CD14-positive monocyte (primary cell): Measurements from ENCODE around the gene TGFBR3. TPM values are rescaled to one million over a fixed set of nuclear protein-coding genes. Genes with fewer than 3 reads are reported as not detected.

ENCODE experiments used
- DNase-seq, 3 donors: peaks; one replicate each; pipeline ENCODE4 v3.0.0-alpha.2; 2011 to 2022
- H2AFZ ChIP-seq: 2 replicates; pipeline ENCODE4 v1.6.0; 2012; ENCODE audit warnings: mild to moderate bottlenecking, low read depth, low read length, inconsistent platforms; ENCODE audit not compliant: insufficient read depth, poor library complexity, severe bottlenecking
- H3K27ac ChIP-seq, 2 donors: 1 replicate in 1 of 2; 2 replicates in 1 of 2; pipeline ENCODE4 v1.5.1; 2012 to 2013; ENCODE audit warnings: low read length in 2 of 2, control low read depth in 1 of 2, inconsistent platforms in 1 of 2, low read depth in 1 of 2, mild to moderate bottlenecking in 1 of 2
- H3K27me3 ChIP-seq, 2 donors: one replicate each; pipeline versions ENCODE4 v1.6.0 to v1.6.1; 2011 to 2013; ENCODE audit warnings: low read length in 2 of 2; ENCODE audit not compliant: control insufficient read depth in 2 of 2, insufficient read depth in 2 of 2
- H3K36me3 ChIP-seq, 2 donors: replicated peaks in 1 of 2; 1 replicate in 1 of 2; 2 replicates in 1 of 2; pipeline versions ENCODE4 v1.5.1 to v1.6.1; 2012 to 2013; ENCODE audit warnings: low read length in 2 of 2, control low read depth in 1 of 2, inconsistent platforms in 1 of 2, mild to moderate bottlenecking in 1 of 2; ENCODE audit not compliant: insufficient read depth in 2 of 2, control insufficient read depth in 1 of 2
- H3K4me1 ChIP-seq, 2 donors: 1 replicate in 1 of 2; 2 replicates in 1 of 2; pipeline versions ENCODE4 v1.5.1 to v1.6.1; 2012 to 2013; ENCODE audit warnings: low read length in 2 of 2, control low read depth in 1 of 2, inconsistent platforms in 1 of 2, mild to moderate bottlenecking in 1 of 2, moderate library complexity in 1 of 2; ENCODE audit not compliant: insufficient read depth in 2 of 2, control insufficient read depth in 1 of 2
- H3K4me2 ChIP-seq: replicated peaks from 2 replicates; pipeline ENCODE3; 2012; ENCODE audit warnings: low read length, moderate library complexity, mild to moderate bottlenecking; ENCODE audit not compliant: poor library complexity, severe bottlenecking; ENCODE audit errors: extremely low read depth
- H3K4me3 ChIP-seq, 3 experiments: fragments of 200-600 bp in 1 of 3; sonication (generic) in 1 of 3; replicated peaks in 1 of 3; 1 replicate in 2 of 3; 2 replicates in 1 of 3; pipeline ENCODE4 v1.5.1; 2011 to 2013; ENCODE audit warnings: low read length in 3 of 3, mild to moderate bottlenecking in 3 of 3, control low read depth in 2 of 3, low read depth in 2 of 3, inconsistent platforms in 1 of 3, moderate library complexity in 1 of 3
- H3K79me2 ChIP-seq: 2 replicates; pipeline ENCODE4 v1.6.0; 2012; ENCODE audit warnings: mild to moderate bottlenecking, control low read depth, inconsistent platforms, low read length, moderate library complexity; ENCODE audit not compliant: insufficient read depth
- H3K9ac ChIP-seq: 2 replicates; pipeline ENCODE4 v1.6.0; 2017; ENCODE audit warnings: low read length, mild to moderate bottlenecking; ENCODE audit not compliant: insufficient read depth, poor library complexity, severe bottlenecking
- H3K9me3 ChIP-seq, 2 donors: replicated peaks in 1 of 2; 1 replicate in 1 of 2; 2 replicates in 1 of 2; pipeline versions ENCODE4 v1.5.1 to v1.6.1; 2012 to 2013; ENCODE audit warnings: low read length in 2 of 2, control low read depth in 1 of 2; ENCODE audit not compliant: control insufficient read depth in 1 of 2, insufficient read depth in 1 of 2
- H4K20me1 ChIP-seq: 2 replicates; pipeline ENCODE4 v1.6.0; 2012; ENCODE audit warnings: mild to moderate bottlenecking, low read length, control low read depth, moderate library complexity; ENCODE audit not compliant: insufficient read depth
- H3K27ac Mint-ChIP-seq, 7 donors: one replicate each; pipeline ENCODE4 v1.8.0; 2020; ENCODE audit warnings: mild to moderate bottlenecking in 7 of 7, mixed read lengths in 7 of 7, moderate library complexity in 6 of 7, inconsistent platforms in 2 of 7
- H3K27me3 Mint-ChIP-seq, 3 donors: one replicate each; pipeline ENCODE4 v1.8.0; 2021 to 2022; ENCODE audit warnings: low read depth in 3 of 3, mild to moderate bottlenecking in 3 of 3, mixed read lengths in 3 of 3, moderate library complexity in 3 of 3, inconsistent platforms in 1 of 3
- H3K36me3 Mint-ChIP-seq, 2 donors: one replicate each; pipeline ENCODE4 v1.8.0; 2020; ENCODE audit warnings: mixed read lengths in 2 of 2, inconsistent platforms in 1 of 2, mild to moderate bottlenecking in 1 of 2
- H3K4me1 Mint-ChIP-seq: one replicate; pipeline ENCODE4 v1.8.0; 2020; ENCODE audit warnings: mild to moderate bottlenecking, mixed read lengths
- H3K4me3 Mint-ChIP-seq, 2 donors: one replicate each; pipeline ENCODE4 v1.8.0; 2020; ENCODE audit warnings: mild to moderate bottlenecking in 2 of 2, mixed read lengths in 2 of 2, moderate library complexity in 1 of 2
- H3K9me3 Mint-ChIP-seq, 7 donors: one replicate each; pipeline ENCODE4 v1.8.0; 2020 to 2022; ENCODE audit warnings: mixed read lengths in 7 of 7, mild to moderate bottlenecking in 6 of 7, moderate library complexity in 6 of 7, inconsistent platforms in 2 of 7
- WGBS: methylation state at CpG from one replicate; pipeline ENCODE4 v1.1.5; 2013; ENCODE audit warnings: missing lambda C conversion rate; ENCODE audit not compliant: insufficient coverage; 5-methylcytosine and 5-hydroxymethylcytosine counted together
- intact Hi-C, 2 donors: fragments of 100-400 bp; cut with micrococcal nuclease; formaldehyde crosslinking; loops; one replicate each; pipeline versions ENCODE4 v1.15.0 to v1.15.1; 2023
- polyA plus RNA-seq, 3 donors: library from polyadenylated mRNA; depleted of rRNA in 1 of 3; unstranded in 2 of 3; stranded (reverse) in 1 of 3; fragments of 300-500 nt in 2 of 3; fragments of >200 nt in 1 of 3; fragmentation: Illumina TruSeq in 2 of 3; gene quantifications; 1 replicate in 2 of 3; 2 replicates in 1 of 3; pipeline ENCODE4 v1.2.3, GENCODE V29; 2012 to 2021
- TF ChIP-seq, protein P1 (sequence below): fragments of 200-600 bp; IDR thresholded peaks from one replicate; pipeline ENCODE4 v1.8.0; 2022; ENCODE audit warnings: antibody characterized with exemption, mild to moderate bottlenecking

Gene TGFBR3
- polyA plus RNA-seq, 3 donors: 0.09 to 0.28 (median 0.20) TPM

DNA sequence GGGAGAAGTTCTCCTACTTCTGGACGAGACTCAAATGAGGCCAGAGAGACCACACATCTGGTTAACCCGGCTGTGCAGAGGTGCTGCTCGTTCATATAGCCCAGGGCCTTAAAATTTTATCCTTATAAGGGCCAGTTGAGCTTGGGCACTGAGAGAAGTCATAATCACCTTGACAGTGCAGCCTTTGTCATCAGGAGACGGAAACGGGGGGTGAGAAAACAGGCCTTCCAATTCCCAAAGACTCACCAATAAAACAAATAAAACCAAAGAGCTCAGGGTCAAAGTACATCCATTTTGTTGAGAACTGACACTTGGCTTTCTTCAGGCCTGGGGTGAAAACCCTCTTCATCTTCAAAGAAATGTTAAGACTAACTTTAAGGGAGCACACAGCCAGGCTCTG is 167.1 kb downstream of the TGFBR3 start:
- peaks cover 4% of the 10 kb centered on the region for H3K4me1 Mint-ChIP-seq
- peaks cover 0 to 7% (median 4%) of the 10 kb centered on the region in 3 donors for H3K27me3 Mint-ChIP-seq
- no peaks in the 10 kb centered on the region for H3K36me3 Mint-ChIP-seq
- no CpG with 5 or more reads among the region's 5 CpGs for WGBS
- H3K27ac ChIP-seq: no peak overlapping the region
- no peaks in the 10 kb centered on the region for H3K27me3 ChIP-seq
- H2AFZ ChIP-seq: no peak overlapping the region
- DNase-seq: no peak
- no peak overlapping the region for H3K4me2 ChIP-seq
- TF ChIP-seq, protein P1, sequence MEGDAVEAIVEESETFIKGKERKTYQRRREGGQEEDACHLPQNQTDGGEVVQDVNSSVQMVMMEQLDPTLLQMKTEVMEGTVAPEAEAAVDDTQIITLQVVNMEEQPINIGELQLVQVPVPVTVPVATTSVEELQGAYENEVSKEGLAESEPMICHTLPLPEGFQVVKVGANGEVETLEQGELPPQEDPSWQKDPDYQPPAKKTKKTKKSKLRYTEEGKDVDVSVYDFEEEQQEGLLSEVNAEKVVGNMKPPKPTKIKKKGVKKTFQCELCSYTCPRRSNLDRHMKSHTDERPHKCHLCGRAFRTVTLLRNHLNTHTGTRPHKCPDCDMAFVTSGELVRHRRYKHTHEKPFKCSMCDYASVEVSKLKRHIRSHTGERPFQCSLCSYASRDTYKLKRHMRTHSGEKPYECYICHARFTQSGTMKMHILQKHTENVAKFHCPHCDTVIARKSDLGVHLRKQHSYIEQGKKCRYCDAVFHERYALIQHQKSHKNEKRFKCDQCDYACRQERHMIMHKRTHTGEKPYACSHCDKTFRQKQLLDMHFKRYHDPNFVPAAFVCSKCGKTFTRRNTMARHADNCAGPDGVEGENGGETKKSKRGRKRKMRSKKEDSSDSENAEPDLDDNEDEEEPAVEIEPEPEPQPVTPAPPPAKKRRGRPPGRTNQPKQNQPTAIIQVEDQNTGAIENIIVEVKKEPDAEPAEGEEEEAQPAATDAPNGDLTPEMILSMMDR: no peak
- H4K20me1 ChIP-seq: no peaks in the 10 kb centered on the region
- H3K36me3 ChIP-seq: no peaks in the 10 kb centered on the region
- no peaks in the 10 kb centered on the region for H3K79me2 ChIP-seq
- intact Hi-C loops: no loop called here
- no peak overlapping the region for H3K9ac ChIP-seq
- H3K4me3 Mint-ChIP-seq: no peak overlapping the region
- H3K4me1 ChIP-seq: peaks cover 0 to 4% of the 10 kb centered on the region in 2 donors
- no peaks in the 10 kb centered on the region for H3K9me3 ChIP-seq
- no peaks in the 10 kb centered on the region for H3K9me3 Mint-ChIP-seq
- H3K4me3 ChIP-seq: no peak overlapping the region
- H3K27ac Mint-ChIP-seq: no peak overlapping the region

DNA sequence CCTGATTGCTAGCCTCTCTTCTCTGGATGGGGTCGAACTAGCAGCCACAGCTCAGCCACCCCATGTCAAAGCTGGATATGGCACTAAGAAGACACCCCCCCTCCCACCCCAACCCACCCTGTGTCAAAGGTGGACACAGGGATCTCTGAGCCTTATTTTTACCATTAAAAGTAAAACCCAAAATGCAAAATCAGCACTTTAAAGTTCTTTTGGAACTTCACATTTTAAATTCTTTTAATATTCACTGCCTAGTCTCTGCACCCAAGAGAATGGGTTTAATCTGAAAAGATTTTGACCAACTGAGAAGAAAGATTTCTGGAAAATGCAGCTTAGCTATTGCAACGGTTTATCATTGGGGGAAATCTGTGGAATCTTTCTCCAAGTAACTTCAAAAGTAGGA is 167.6 kb downstream of the TGFBR3 start:
- no peaks in the 10 kb centered on the region for H4K20me1 ChIP-seq
- Mint-ChIP-seq H3K27ac (no peak overlapping the region), H3K4me1 (peaks cover 8% of the 10 kb centered on the region), H3K9me3 (no peaks in the 10 kb centered on the region), H3K27me3 (peaks cover 0 to 5% (median 4%) of the 10 kb centered on the region in 3 donors), H3K36me3 (no peaks in the 10 kb centered on the region), H3K4me3 (no peak overlapping the region)
- H3K36me3 ChIP-seq: no peaks in the 10 kb centered on the region
- H3K4me1 ChIP-seq: peaks cover 4 to 9% of the 10 kb centered on the region in 2 donors
- intact Hi-C loops: no loop called here
- no peak overlapping the region for H3K9ac ChIP-seq
- no peak for DNase-seq
- TF ChIP-seq, protein P1: no peak
- H3K79me2 ChIP-seq: no peaks in the 10 kb centered on the region
- H3K4me2 ChIP-seq: no peak overlapping the region
- H3K9me3 ChIP-seq: no peaks in the 10 kb centered on the region
- H3K27me3 ChIP-seq: no peaks in the 10 kb centered on the region
- no peak overlapping the region for H3K4me3 ChIP-seq
- H3K27ac ChIP-seq: no peak overlapping the region
- no peak overlapping the region for H2AFZ ChIP-seq
- WGBS: 43% methylated on average over 1 of the region's 2 CpGs
